Upper lobe of left lung (tissue), 6 donors: ENCODE data around the gene OGDHL. TPM values are rescaled to one million over a fixed set of nuclear protein-coding genes. Genes with fewer than 3 reads are reported as not detected.

Experiments used
- ATAC-seq, 2 donors: fragments of 200-7000 bp; cut with Tn5 transposase; one replicate each; pipeline ENCODE4 v1.9.1; 2022; ENCODE audit warnings: mild to moderate bottlenecking in 2 of 2, moderate library complexity in 2 of 2; ENCODE audit not compliant: low FRiP score in 2 of 2
- DNase-seq, 2 donors: peaks; one replicate each; pipeline ENCODE4 v3.0.0-alpha.2; 2019 to 2020
- H3K27ac ChIP-seq, 4 donors: fragments of 200-600 bp; sonication (generic); one replicate each; pipeline ENCODE4 v1.5.1; 2016 to 2019
- H3K27me3 ChIP-seq, 4 donors: fragments of 200-600 bp; sonication (generic); one replicate each; pipeline ENCODE4 v1.5.1; 2017 to 2019
- H3K36me3 ChIP-seq, 4 donors: fragments of 200-600 bp; sonication (generic); one replicate each; pipeline ENCODE4 v1.5.1; 2016 to 2019
- H3K4me1 ChIP-seq, 4 donors: fragments of 200-600 bp; sonication (generic); one replicate each; pipeline ENCODE4 v1.5.1; 2018 to 2019
- H3K4me3 ChIP-seq, 4 donors: fragments of 200-600 bp; sonication (generic); one replicate each; pipeline ENCODE4 v1.5.1; 2017 to 2019; ENCODE audit warnings: mild to moderate bottlenecking in 2 of 4, moderate library complexity in 1 of 4
- H3K9me3 ChIP-seq, 4 donors: fragments of 200-600 bp; sonication (generic); one replicate each; pipeline ENCODE4 v1.5.1; 2018 to 2019
- EP300 ChIP-seq, 4 donors: sonication (generic); formaldehyde crosslinking; IDR thresholded peaks; one replicate each; pipeline ENCODE4 v1.5.1; 2017; ENCODE audit warnings: antibody characterized with exemption in 4 of 4, control low read depth in 2 of 4
- POLR2A ChIP-seq, 4 donors: fragments of 450-650 bp; IDR thresholded peaks; one replicate each; pipeline ENCODE4 v1.5.1; 2016 to 2017; ENCODE audit warnings: antibody characterized with exemption in 4 of 4, mild to moderate bottlenecking in 2 of 4
- POLR2AphosphoS5 ChIP-seq, 2 donors: sonication (generic); formaldehyde crosslinking; IDR thresholded peaks; one replicate each; pipeline ENCODE4 v1.5.1; 2017; ENCODE audit warnings: antibody characterized with exemption in 2 of 2
- WGBS, 2 donors: methylation state at CpG; one replicate each; pipeline ENCODE4 v1.1.5; 2017 to 2018; 5-methylcytosine and 5-hydroxymethylcytosine counted together
- total RNA-seq, 6 donors: library from RNA; depleted of rRNA in 4 of 6; stranded (reverse); fragments of >200 nt in 4 of 6; gene quantifications; one replicate each; pipeline versions ENCODE4 v1.1.0 to v1.2.1, GENCODE V29; 2016 to 2021
- TF ChIP-seq, protein P1 (sequence below), 6 experiments: fragments of 450-650 bp in 4 of 6; fragments of 200-600 bp in 2 of 6; sonication (generic) in 2 of 6; IDR thresholded peaks; one replicate each; pipeline ENCODE4 v1.5.1; 2016 to 2019; ENCODE audit warnings: antibody characterized with exemption in 6 of 6
- donor health status: DM: no; HTN: no; CAD: no; lungs with moderate emphysema.
- donor health status: DM: no; HTN: yes; CAD: no; lungs with severe emphysema.

Gene OGDHL
- total RNA-seq, 6 donors from 2014 or later, result 0.10 to 0.46 (median 0.22) TPM; not detected in 2

DNA sequence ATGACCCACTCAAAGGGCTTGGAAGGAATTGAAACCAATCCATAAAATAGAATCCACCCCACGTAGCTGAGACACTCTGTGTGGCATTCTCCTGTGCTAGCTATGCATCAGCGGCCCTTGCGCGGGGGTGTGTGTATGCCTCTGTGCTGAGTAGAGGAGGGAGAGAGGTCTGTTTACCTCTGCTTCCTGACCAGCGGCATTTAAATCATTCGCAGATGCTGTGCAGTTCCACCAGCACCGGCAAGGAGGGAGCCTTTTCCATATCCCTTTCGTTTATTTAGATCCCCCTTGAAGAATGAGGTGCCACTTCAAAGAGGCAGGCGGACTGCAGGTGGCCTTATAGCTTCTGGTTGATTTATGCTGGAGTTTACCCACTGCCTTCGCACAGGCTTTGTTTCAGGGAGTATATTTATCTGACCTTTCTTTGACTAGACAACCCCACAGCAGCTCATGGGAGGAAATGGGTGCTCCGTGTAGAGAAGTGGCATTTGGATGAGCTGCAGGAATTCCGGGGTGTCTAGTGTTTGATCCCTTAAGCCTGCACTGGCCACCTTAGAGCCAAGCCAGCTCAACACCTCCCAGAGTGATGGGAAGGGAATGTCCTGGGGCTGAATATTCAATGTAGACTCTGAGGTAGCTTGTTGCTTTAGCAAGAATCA, 71.3 kb downstream of the OGDHL start:
- no peak overlapping the region for H3K27ac ChIP-seq
- no peak overlapping the region for H3K4me3 ChIP-seq
- peaks cover 0 to 4% (median 0%) of the 10 kb centered on the region in 4 donors for H3K9me3 ChIP-seq
- no peak for TF ChIP-seq POLR2A (IDR thresholded peaks at IDR 0.05)
- no peak for TF ChIP-seq EP300 (IDR thresholded peaks at IDR 0.05)
- TF ChIP-seq POLR2AphosphoS5 (IDR thresholded peaks at IDR 0.05), result no peak
- TF ChIP-seq, protein P1, sequence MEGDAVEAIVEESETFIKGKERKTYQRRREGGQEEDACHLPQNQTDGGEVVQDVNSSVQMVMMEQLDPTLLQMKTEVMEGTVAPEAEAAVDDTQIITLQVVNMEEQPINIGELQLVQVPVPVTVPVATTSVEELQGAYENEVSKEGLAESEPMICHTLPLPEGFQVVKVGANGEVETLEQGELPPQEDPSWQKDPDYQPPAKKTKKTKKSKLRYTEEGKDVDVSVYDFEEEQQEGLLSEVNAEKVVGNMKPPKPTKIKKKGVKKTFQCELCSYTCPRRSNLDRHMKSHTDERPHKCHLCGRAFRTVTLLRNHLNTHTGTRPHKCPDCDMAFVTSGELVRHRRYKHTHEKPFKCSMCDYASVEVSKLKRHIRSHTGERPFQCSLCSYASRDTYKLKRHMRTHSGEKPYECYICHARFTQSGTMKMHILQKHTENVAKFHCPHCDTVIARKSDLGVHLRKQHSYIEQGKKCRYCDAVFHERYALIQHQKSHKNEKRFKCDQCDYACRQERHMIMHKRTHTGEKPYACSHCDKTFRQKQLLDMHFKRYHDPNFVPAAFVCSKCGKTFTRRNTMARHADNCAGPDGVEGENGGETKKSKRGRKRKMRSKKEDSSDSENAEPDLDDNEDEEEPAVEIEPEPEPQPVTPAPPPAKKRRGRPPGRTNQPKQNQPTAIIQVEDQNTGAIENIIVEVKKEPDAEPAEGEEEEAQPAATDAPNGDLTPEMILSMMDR (IDR thresholded peaks at IDR 0.05), result no peak
- no peaks in the 10 kb centered on the region for H3K4me1 ChIP-seq
- H3K27me3 ChIP-seq, result peaks cover 0 to 4% (median 0%) of the 10 kb centered on the region in 4 donors
- DNase-seq (no peak), ATAC-seq (no peak)
- no peaks in the 10 kb centered on the region for H3K36me3 ChIP-seq
- 6 to 12% methylated on average over 10 to 12 of the region's 12 CpGs for WGBS, 2 donors

DNA sequence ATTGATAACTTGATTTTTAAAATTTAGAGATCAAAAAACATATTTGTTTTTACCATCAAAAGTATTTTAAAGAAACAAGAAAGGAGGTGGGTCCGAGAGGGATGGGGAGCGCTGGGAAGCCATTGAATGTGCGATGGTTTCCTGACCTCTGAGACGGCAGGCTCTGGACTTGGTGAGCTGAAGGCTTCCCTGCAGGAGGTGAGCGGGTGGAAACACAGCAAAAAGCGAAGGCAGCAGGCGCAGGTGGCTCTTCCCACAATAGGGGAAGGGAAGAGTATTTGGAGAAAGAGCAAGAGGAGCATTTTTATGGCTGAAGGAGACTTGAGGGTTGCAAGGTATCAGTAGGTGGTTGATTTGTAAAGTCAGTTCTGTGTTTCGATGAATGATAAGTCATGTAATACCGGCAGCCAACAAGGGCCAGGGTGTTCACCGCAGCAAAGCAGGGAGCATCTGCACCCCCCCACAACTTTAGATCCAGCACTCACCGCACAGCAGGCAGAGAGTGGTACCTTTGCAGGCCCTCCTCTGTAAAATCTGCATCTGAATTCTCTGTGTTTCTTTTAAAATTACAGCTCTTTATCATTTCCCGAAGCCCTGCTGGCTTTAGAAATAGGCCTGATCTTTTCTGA, 72.1 kb downstream of the OGDHL start:
- no peaks in the 10 kb centered on the region for H3K4me1 ChIP-seq
- H3K36me3 ChIP-seq, result no peaks in the 10 kb centered on the region
- 19 to 23% methylated on average over 11 to 12 of the region's 12 CpGs for WGBS, 2 donors
- H3K9me3 ChIP-seq, result peaks cover 0 to 4% (median 0%) of the 10 kb centered on the region in 4 donors
- ATAC-seq (no peak), DNase-seq (no peak)
- H3K27ac ChIP-seq, result no peak overlapping the region
- TF ChIP-seq POLR2A (IDR thresholded peaks at IDR 0.05) (no peak), EP300 (IDR thresholded peaks at IDR 0.05) (no peak), POLR2AphosphoS5 (IDR thresholded peaks at IDR 0.05) (no peak)
- TF ChIP-seq, protein P1 (IDR thresholded peaks at IDR 0.05), result no peak
- H3K4me3 ChIP-seq, result no peak overlapping the region
- H3K27me3 ChIP-seq, result peaks cover 0 to 4% (median 0%) of the 10 kb centered on the region in 4 donors

DNA sequence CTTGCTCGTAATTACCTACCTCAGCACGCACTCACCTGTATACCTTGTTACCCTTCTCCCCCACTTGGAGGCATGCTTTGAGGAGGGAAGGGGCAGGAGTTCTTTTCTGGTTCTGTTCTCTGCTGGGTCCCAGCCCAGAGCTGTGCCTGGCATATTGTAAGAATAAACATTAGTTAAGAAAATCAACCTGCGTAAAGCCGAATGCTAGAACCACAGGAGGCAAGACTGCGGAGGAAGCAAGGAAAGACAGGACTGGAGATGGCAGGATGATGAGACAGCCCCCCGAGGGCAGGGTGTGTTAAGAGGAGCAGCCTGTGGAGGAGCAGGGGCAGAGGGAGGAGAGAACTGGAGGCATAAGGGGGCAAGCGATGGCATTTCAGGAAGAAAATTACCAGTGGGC, 73.2 kb downstream of the OGDHL start:
- DNase-seq, result no peak
- Histone ChIP-seq H3K36me3 (no peaks in the 10 kb centered on the region), H3K9me3 (peaks cover 0 to 4% (median 0%) of the 10 kb centered on the region in 4 donors), H3K4me3 (no peak overlapping the region), H3K27ac (no peak overlapping the region), H3K27me3 (peaks cover 0 to 4% (median 0%) of the 10 kb centered on the region in 4 donors), H3K4me1 (no peaks in the 10 kb centered on the region)
- no peak for ATAC-seq
- TF ChIP-seq EP300 (IDR thresholded peaks at IDR 0.05) (no peak), POLR2AphosphoS5 (IDR thresholded peaks at IDR 0.05) (no peak), POLR2A (IDR thresholded peaks at IDR 0.05) (no peak)
- TF ChIP-seq, protein P1 (IDR thresholded peaks at IDR 0.05), result no peak
- 16 to 17% methylated on average over 7 of the region's 7 CpGs for whole genome bisulfite sequencing, 2 donors

DNA sequence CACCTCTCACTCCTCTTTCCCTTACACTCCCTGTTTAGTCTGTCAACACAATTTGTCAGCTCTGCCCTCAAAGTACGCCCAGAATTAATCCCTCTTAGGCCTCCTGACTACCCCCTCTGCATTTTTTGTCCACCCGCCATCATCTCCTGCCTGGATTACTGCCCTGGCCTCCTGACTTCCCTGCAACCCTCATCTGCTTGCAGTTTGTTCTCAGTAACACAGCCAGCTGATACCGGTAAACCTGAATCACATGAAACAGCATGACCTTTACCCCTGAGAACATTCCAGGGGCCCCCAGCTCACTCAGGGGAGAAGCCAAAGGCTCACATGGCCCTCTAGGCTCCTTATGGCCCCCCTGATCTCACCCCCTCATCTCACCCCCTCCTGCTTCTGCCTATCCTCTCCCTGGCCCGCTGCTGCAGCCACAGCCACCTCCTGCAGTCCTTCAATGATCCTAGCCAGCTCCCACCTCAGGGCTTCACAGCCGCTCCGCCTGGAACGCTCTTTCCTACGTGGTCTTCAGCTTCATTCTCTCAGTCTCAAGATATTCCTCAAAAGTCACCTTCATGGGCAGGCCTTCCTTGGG, 73.8 kb downstream of the OGDHL start:
- no peak overlapping the region for H3K27ac ChIP-seq
- H3K9me3 ChIP-seq, result peaks cover 0 to 2% (median 0%) of the 10 kb centered on the region in 4 donors
- H3K36me3 ChIP-seq, result no peaks in the 10 kb centered on the region
- 19 to 20% methylated on average over 8 of the region's 8 CpGs for WGBS, 2 donors
- H3K4me3 ChIP-seq, result no peak overlapping the region
- DNase-seq, result no peak
- H3K27me3 ChIP-seq, result peaks cover 0 to 4% (median 0%) of the 10 kb centered on the region in 4 donors
- H3K4me1 ChIP-seq, result no peaks in the 10 kb centered on the region
- TF ChIP-seq, protein P1 (IDR thresholded peaks at IDR 0.05), result no peak
- no peak for TF ChIP-seq POLR2A (IDR thresholded peaks at IDR 0.05)
- TF ChIP-seq POLR2AphosphoS5 (IDR thresholded peaks at IDR 0.05), result no peak
- no peak for TF ChIP-seq EP300 (IDR thresholded peaks at IDR 0.05)
- no peak for ATAC-seq
